ENCODE data around the gene MTMR12. TPM values are rescaled to one million over a fixed set of nuclear protein-coding genes. Genes with fewer than 3 reads are reported as not detected.

The MTMR12 gene
- total and polyA plus RNA-seq, 2 donors (not counting 1 experiment from before 2014, with no cell fraction given): 9.6 to 29.2 TPM

GRCh38 chr5:32231929-32232328, 80.8 kb downstream of the MTMR12 start:
- no peak overlapping the region for H3K9ac ChIP-seq (ENCODE audit: low read length)
- H3K4me1 Mint-ChIP-seq: peaks cover 21% of the 10 kb centered on the region
- 64% methylated on average over 6 of the region's 8 CpGs for WGBS (ENCODE audit: insufficient coverage)

More at GRCh38 chr5:32231929-32232328, 80.8 kb downstream of the MTMR12 start:
- Mint-ChIP-seq H3K27me3 (no peaks in the 10 kb centered on the region), H3K4me3 (no peak overlapping the region), H3K27ac (peak overlapping the region; percentile 10), H3K9me3 (ENCODE audit: insufficient read depth) (no peaks in the 10 kb centered on the region)
- Histone ChIP-seq H3K4me1 (ENCODE audit: control insufficient read depth in 2 of 2, insufficient read depth in 2 of 2, low read length in 2 of 2) (peaks cover 0 to 24% of the 10 kb centered on the region in 2 donors), H3K79me2 (ENCODE audit: control insufficient read depth, insufficient read depth, low read length) (peaks cover 3% of the 10 kb centered on the region), H3K9me3 (ENCODE audit: control extremely low read depth in 1 of 3, control insufficient read depth in 2 of 3, insufficient read depth in 1 of 3, low read length in 2 of 3) (no peaks in the 10 kb centered on the region), H3K27ac (ENCODE audit: low read length in 2 of 2) (no peak overlapping the region), H3K36me3 (replicated peaks in 1 of 2; ENCODE audit: control extremely low read depth in 1 of 2, control insufficient read depth in 1 of 2, extremely low read depth in 1 of 2, insufficient read depth in 2 of 2, low read length in 1 of 2) (peaks cover 7 to 42% of the 10 kb centered on the region in 2 experiments), H3K4me2 (replicated peaks; ENCODE audit: low read depth, low read length, poor library complexity, severe bottlenecking) (no peak overlapping the region), H3K4me3 (ENCODE audit: control extremely low read depth in 1 of 5, extremely low read depth in 1 of 5, insufficient read depth in 1 of 5, low read depth in 2 of 5, low read length in 4 of 5) (no peak overlapping the region), H2AFZ (ENCODE audit: insufficient read depth, low read depth, low read length, poor library complexity, severe bottlenecking) (no peak overlapping the region), H4K20me1 (ENCODE audit: control insufficient read depth, insufficient read depth, low read length, poor library complexity, severe bottlenecking) (no peaks in the 10 kb centered on the region), H3K27me3 (replicated peaks in 1 of 4; ENCODE audit: control extremely low read depth in 1 of 4, control insufficient read depth in 3 of 4, insufficient read depth in 4 of 4, low read length in 3 of 4) (no peaks in the 10 kb centered on the region)
- intact Hi-C loops (cut with micrococcal nuclease): loop anchor here (1.0 to 5.0 kb wide), 4 partner anchors 60 to 381 kb away; partner anchors contain the start of genes GOLPH3, MTMR12 and SUB1
- DNase-seq (no peak), ATAC-seq (ENCODE audit: low read depth) (no peak)
- ChIA-PET CTCF (interaction anchor here (0.6 to 9.3 kb wide), 47 partner anchors 10 to 381 kb away, joined by 3 to 289 read pairs (median 5); partner anchors contain the start of gene GOLPH3), POLR2A (no interaction called here)
- TF ChIP-seq CTCF (IDR thresholded peaks at IDR 0.05): no peak
- TF ChIP-seq EZH2 (IDR thresholded peaks at IDR 0.05; ENCODE audit: borderline replicate concordance, insufficient read depth, low read depth, low read length, poor library complexity, severe bottlenecking): no peak
